Activated CD4-positive, alpha-beta memory T cell treated with anti-CD3 and anti-CD28 coated beads, Interleukin-2, amount 10 ng/mL, durations not matched to agents 7 days and 5 days (primary cell): ENCODE data around the gene FAM169A. TPM values are rescaled to one million over a fixed set of nuclear protein-coding genes. Genes with fewer than 3 reads are reported as not detected.
"Not testable (repeated sequence)": the region's sequence is repeated elsewhere in the genome, so short reads cannot be mapped to it uniquely, and the experiment has no call there.

Experiments
- CTCF ChIA-PET: fragments of 350-600 bp; sonication (Branson Sonifier 250); formaldehyde crosslinking; loops from one replicate; lab custom pipeline; 2021; ENCODE audit warnings: antibody characterized with exemption, inconsistent platforms; lab: Charles Lee
- POLR2A ChIA-PET: fragments of 350-600 bp; sonication (Branson Sonifier 250); formaldehyde crosslinking; loops from one replicate; lab custom pipeline; 2021; ENCODE audit warnings: antibody characterized with exemption; lab: Charles Lee
- DNase-seq: peaks from one replicate; pipeline ENCODE4 v3.0.0-alpha.2; 2020
- H3K27ac Mint-ChIP-seq: one replicate; pipeline ENCODE4 v1.8.0; 2021; ENCODE audit warnings: mild to moderate bottlenecking, mixed read lengths
- H3K27me3 Mint-ChIP-seq: one replicate; pipeline ENCODE4 v1.8.0; 2021; ENCODE audit warnings: mixed read lengths
- H3K36me3 Mint-ChIP-seq: one replicate; pipeline ENCODE4 v1.8.0; 2021; ENCODE audit warnings: low read depth, mixed read lengths
- H3K4me1 Mint-ChIP-seq: one replicate; pipeline ENCODE4 v1.8.0; 2021; ENCODE audit warnings: mixed read lengths
- H3K4me3 Mint-ChIP-seq: one replicate; pipeline ENCODE4 v1.8.0; 2021; ENCODE audit warnings: mild to moderate bottlenecking, mixed read lengths
- H3K9me3 Mint-ChIP-seq: one replicate; pipeline ENCODE4 v1.8.0; 2021; ENCODE audit warnings: mixed read lengths
- total RNA-seq, 2 experiments: library from RNA; stranded (reverse); gene quantifications; one replicate each; pipeline ENCODE4 v1.2.3, GENCODE V29; 2021

The FAM169A gene
- total RNA-seq, 2 experiments from 2014 or later: 3.5 to 4.6 TPM

DNA sequence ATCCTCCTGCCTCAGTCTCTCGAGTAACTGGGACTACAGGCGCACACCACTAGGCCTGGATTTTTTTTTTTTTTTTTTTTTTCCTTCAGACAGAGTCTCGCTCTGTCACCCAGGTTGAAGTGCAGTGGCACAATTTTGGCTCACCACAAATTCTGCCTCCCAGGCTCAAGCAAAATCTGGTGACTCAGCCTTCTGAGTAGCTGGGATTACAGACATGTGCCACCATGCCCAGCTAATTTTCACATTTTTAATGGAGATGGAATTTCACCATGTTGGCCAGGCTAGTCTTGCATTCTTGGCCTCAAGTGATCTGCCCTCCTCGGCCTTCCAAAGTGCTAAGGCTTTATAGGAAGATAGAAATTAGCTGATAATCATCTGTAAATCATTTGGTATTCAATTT, 55.3 kb downstream of the FAM169A start:
- H3K27ac Mint-ChIP-seq: no peak overlapping the region
- peaks cover 2% of the 10 kb centered on the region for H3K36me3 Mint-ChIP-seq
- H3K4me3 Mint-ChIP-seq: no peak overlapping the region
- POLR2A ChIA-PET: interaction anchor here (1.0 kb wide), 1 partner anchor 65 kb away, joined by 3 read pairs; no protein-coding TSS in a partner anchor
- H3K4me1 Mint-ChIP-seq: no peaks in the 10 kb centered on the region
- no peaks in the 10 kb centered on the region for H3K27me3 Mint-ChIP-seq
- CTCF ChIA-PET: no interaction called here
- H3K9me3 Mint-ChIP-seq: no peaks in the 10 kb centered on the region
- no peak for DNase-seq

DNA sequence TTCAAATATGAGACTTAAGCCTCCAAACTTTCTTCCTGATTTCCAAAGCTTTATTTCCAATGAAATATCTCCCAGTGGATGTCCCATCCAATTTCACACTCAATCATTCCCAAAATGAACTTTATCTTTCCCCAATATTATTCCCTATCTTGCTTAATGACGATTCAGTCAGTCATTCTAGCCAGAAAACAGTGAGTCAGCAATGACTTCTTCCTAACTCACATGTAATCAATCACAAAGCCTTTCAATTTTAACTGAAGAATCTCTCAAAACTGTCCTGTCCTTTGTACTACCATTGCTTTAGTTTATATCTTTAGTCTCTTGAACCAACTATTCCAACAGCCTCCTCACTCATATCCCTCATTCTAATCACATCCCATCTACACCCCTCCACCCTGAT, 64.2 kb downstream of the FAM169A start:
- CTCF ChIA-PET: no interaction called here
- Mint-ChIP-seq H3K4me3 (no peak overlapping the region), H3K27me3 (no peaks in the 10 kb centered on the region), H3K27ac (no peak overlapping the region), H3K9me3 (no peaks in the 10 kb centered on the region), H3K36me3 (no peaks in the 10 kb centered on the region), H3K4me1 (no peaks in the 10 kb centered on the region)
- DNase-seq: no peak
- POLR2A ChIA-PET: no interaction called here

DNA sequence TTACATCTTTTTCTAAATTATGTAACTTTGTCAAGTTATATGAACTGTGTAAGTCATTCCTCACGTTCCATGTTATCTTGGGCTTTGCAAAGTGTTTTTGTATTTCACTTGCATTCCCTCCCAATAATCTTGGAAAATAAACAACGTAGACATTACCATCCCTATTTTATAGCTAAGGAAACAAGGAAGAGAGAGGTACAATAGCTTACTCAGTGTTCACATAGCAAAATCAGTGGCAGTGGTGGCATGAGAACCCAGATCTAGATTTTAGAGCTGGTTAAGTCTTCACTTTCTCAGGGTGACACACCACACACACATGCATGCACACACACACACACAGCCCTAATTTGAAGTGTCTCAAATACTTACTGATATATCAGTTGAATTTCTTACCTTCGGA, 65.0 kb downstream of the FAM169A start:
- no peaks in the 10 kb centered on the region for H3K9me3 Mint-ChIP-seq
- H3K27ac Mint-ChIP-seq: no peak overlapping the region
- H3K4me3 Mint-ChIP-seq: no peak overlapping the region
- H3K4me1 Mint-ChIP-seq: no peaks in the 10 kb centered on the region
- DNase-seq: no peak
- no peaks in the 10 kb centered on the region for H3K36me3 Mint-ChIP-seq
- CTCF ChIA-PET: no interaction called here
- H3K27me3 Mint-ChIP-seq: no peaks in the 10 kb centered on the region
- POLR2A ChIA-PET: no interaction called here

DNA sequence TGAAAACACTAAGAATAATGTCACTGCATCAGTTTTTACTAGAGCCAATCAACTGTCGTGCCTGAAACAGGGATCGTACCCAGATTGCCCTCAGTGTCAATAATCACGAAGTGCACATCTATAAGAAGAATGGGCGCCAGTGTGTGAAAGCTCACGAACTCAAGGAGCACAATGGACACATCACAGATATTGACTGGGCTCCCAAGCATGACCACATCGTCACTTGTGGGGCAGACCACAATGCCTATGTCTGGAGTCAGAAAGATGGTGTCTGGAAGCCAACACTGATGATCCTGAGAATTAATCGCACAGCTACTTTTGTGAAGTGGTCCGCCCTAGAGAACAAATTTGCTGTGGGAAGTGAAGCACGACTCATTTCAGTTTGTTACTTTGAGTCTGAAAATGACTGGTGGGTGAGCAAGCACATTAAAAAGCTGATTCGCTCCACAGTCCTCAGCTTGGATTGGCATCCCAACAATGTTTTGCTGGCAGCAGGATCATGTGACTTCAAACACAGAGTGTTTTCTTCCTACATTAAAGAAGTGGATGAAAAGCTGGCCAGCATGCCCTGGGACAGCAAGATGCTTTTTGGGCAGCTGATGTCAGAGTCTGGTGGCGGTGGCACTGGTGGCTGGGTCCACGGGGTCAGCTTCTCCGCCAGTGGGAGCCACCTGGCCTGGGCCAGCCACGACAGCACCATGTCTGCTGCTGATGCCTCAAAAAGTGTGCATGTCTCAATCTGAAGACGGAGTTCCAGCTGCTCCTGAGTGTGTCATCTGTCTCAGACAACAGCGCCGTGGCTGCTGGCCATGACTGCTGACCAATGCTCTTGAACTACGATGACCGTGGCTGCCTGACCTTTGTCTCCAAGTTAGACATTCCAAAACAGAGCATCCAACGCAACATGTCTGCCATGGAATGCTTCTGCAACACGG, 66.9 kb downstream of the FAM169A start:
- CTCF ChIA-PET: no interaction called here

DNA sequence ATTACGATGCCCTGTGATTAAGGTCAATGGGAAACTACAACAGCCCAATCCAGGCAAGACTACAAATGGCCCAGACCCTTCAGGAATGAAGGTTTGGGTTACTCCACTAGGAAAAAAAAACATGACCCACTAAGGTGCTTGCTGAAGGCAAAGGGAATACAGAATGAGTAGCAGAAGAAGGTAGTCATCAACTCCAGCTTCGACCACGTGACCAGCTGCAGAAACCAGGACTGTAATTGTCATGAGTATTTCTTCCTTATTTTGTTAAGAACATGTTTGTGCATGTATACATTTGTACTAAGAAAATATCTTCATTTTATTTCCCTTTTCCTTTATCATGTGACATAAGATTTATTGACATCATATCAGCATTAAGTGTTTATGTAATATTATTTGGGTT, 74.5 kb downstream of the FAM169A start:
- H3K9me3 Mint-ChIP-seq, POLR2A ChIA-PET, DNase-seq, CTCF ChIA-PET, H3K4me3 Mint-ChIP-seq, H3K27ac Mint-ChIP-seq, H3K4me1 Mint-ChIP-seq, H3K36me3 Mint-ChIP-seq, H3K27me3 Mint-ChIP-seq: not testable (repeated sequence)

More for the DNA sequence above, 66.9 kb downstream of the FAM169A start:
- Mint-ChIP-seq H3K9me3 (no peaks in the 10 kb centered on the region), H3K27ac (no peak overlapping the region), H3K27me3 (no peaks in the 10 kb centered on the region), H3K36me3 (no peaks in the 10 kb centered on the region), H3K4me1 (no peaks in the 10 kb centered on the region), H3K4me3 (no peak overlapping the region)
- POLR2A ChIA-PET: no interaction called here
- DNase-seq: no peak

DNA sequence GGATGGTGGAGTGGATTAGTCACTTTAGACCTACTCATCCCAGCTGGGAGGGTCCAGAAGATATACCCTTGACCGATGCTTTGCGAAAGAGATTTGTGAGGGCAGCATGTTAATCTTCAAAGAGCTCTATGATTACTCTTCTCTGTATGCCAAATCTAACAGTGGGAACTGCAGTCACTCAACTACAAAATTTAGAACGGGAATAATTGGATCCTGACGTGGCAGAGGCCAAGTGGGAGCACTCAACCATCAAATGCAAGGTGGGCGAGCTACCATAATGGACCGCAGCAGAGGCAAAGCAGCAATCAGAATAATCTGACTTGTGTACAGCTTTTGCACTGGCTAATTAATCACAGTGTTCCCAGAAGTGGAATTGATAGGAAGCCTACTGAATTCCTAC, 78.8 kb downstream of the FAM169A start:
- Mint-ChIP-seq H3K36me3 (peaks cover under 1% of the 10 kb centered on the region), H3K27ac (no peak overlapping the region), H3K27me3 (no peaks in the 10 kb centered on the region), H3K4me3 (no peak overlapping the region), H3K9me3 (no peaks in the 10 kb centered on the region), H3K4me1 (no peaks in the 10 kb centered on the region)
- ChIA-PET CTCF (no interaction called here), POLR2A (no interaction called here)
- no peak for DNase-seq

DNA sequence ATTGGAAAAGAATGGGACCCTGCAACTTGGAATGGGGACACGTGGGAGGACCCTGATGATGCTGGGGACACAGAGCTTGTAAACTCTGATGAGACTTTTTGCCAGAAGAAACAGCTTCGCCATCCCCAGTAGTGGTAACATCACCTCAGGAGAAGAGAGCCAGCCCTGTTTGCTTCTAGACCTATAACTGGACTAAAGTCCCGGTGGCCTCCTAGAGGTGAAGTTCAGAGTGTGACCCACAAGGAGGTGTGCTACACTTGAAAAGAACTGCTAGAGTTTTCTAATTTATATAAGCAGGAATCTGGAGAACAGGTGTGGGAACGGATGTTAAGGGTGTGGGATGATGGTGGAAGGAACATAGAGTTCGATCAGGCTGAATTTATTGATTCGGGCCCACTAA, 79.3 kb downstream of the FAM169A start:
- ChIA-PET POLR2A (no interaction called here), CTCF (no interaction called here)
- H3K27ac Mint-ChIP-seq: no peak overlapping the region

DNA sequence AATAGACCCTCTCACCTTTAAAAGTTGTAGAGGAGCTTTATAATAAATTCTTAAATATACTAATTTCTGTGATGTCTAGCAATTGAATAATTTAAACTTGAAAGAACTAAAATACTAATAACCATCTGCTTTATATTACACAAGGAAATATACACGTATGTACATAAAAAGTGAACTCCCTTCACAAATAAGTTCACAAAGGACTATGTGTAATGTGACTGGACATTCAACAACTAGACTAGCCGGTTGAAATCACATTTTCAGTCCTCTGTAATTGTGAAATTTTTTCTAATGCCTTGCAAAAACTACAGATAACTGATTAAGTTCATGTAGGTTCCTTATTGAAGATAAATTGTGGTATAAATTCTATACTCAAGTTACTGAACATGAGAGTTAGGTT, 87.6 kb downstream of the FAM169A start:
- ChIA-PET POLR2A (interaction anchor here (0.8 kb wide), 1 partner anchor 12 kb away, joined by 4 read pairs; the partner anchor contains the start of genes GFM2 and NSA2), CTCF (no interaction called here)
- Mint-ChIP-seq H3K27me3 (no peaks in the 10 kb centered on the region), H3K36me3 (peaks cover 10% of the 10 kb centered on the region), H3K9me3 (no peaks in the 10 kb centered on the region), H3K4me3 (no peak overlapping the region), H3K27ac (no peak overlapping the region), H3K4me1 (no peaks in the 10 kb centered on the region)
- DNase-seq: no peak

More for the DNA sequence above, 79.3 kb downstream of the FAM169A start:
- Mint-ChIP-seq H3K4me3 (no peak overlapping the region), H3K9me3 (no peaks in the 10 kb centered on the region), H3K36me3 (no peaks in the 10 kb centered on the region), H3K4me1 (no peaks in the 10 kb centered on the region), H3K27me3 (no peaks in the 10 kb centered on the region)
- DNase-seq: no peak

DNA sequence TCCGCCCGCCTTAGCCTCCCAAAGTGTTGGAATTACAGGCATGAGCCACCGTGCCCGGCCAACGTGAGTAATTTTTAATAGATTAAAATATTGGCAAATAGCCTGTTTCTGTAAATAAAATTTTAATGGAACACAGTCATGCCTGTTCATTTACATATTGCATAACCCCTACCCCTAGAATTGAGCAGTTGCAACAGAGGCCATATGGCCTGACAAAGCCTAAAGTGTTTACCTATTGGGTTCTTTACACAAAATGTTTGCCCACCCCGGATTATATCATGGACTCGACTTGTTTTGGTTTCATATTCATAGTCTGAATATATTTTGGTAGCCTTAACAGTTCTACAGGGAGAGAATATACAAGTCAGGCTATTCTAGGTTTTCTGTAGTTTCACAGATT, 93.8 kb downstream of the FAM169A start:
- no peak overlapping the region for H3K27ac Mint-ChIP-seq
- POLR2A ChIA-PET: no interaction called here

DNA sequence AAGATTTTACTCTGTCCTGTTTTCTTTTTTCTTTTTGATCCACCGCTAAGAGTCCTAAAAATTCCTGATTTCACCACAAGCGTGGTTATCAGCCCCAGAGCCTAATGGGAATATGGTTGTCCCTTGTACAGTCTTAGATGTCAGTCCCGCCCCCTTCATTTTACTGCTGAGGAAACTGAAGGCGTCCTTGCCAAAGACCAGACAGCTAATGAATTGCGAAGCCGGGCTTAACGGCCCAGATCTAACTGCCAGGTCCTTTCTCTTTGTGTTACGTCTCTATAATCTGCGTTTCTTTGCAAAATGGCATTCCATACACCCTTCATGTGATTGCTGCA, 98.6 kb downstream of the FAM169A start:
- CTCF ChIA-PET: interaction anchor here (0.8 to 1.9 kb wide), 6 partner anchors 9 to 168 kb away, joined by 3 to 6 read pairs (median 4); no protein-coding TSS in a partner anchor
- peaks cover 37% of the 10 kb centered on the region for H3K36me3 Mint-ChIP-seq
- peaks cover 41% of the 10 kb centered on the region for H3K4me1 Mint-ChIP-seq
- peak overlapping the region; percentile 98 for H3K4me3 Mint-ChIP-seq
- POLR2A ChIA-PET: interaction anchor here (1.1 to 1.5 kb wide), 4 partner anchors 9 to 569 kb away, joined by 3 to 4 read pairs (median 3); partner anchors contain the start of gene HMGCR
- DNase-seq: peak; percentile 21
- no peaks in the 10 kb centered on the region for H3K9me3 Mint-ChIP-seq
- peak overlapping the region; percentile 95 for H3K27ac Mint-ChIP-seq
- H3K27me3 Mint-ChIP-seq: no peaks in the 10 kb centered on the region

More for the DNA sequence above, 93.8 kb downstream of the FAM169A start:
- no peak for DNase-seq
- Mint-ChIP-seq H3K27me3 (no peaks in the 10 kb centered on the region), H3K36me3 (peaks cover 40% of the 10 kb centered on the region), H3K9me3 (no peaks in the 10 kb centered on the region), H3K4me3 (no peak overlapping the region), H3K4me1 (peaks cover 14% of the 10 kb centered on the region)
- CTCF ChIA-PET: no interaction called here

DNA sequence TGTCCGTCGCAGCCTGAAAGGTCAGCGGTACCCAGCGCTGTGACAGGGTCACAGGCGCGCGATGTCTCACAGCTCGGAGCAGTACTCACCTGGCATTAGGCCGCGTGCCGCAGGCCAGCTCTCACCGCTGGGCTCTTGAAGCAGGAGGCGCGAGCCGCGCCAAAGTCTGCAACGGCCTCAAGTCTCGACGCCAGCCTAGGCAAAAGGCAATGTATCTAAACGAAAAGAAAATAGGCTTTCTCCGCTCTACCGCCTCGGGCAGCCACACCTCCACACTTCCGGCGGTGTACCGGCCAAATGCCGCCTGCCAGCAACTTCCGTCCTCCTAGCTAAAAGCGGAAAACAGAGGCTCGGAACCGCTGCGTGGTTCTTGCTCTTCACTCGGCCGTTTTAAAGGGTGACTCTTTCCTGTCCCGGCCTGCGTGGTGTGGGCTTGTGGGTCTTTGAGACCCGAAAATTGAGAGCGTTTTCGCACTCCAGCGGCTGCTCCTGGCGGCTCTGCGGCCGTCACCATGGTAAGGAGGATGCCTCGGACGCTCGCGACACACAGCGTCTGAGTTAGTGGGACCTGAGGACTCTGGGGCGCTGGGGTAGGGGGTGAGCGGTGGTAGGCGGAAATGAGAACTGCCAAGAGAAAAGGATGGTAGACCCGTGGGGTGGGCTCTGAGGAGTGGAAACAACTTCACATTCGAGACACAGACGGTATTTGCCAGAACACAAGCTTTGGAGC, 99.2 kb downstream of the FAM169A start, which contains the start of the genes GFM2 and NSA2:
Gene GFM2, minus strand, starts transcription at position 269 of the 730 bp plus-strand sequence. CDS start 3,375 bp downstream, outside the sequence.
Gene NSA2, plus strand, starts transcription at position 401 of the 730 bp plus-strand sequence. Its CDS starts 112 bp downstream, at position 513.
- peak; percentile 94 for DNase-seq
- CTCF ChIA-PET: interaction anchor here (0.8 to 1.9 kb wide), 9 partner anchors 8 to 168 kb away, joined by 3 to 6 read pairs (median 3); no protein-coding TSS in a partner anchor

DNA sequence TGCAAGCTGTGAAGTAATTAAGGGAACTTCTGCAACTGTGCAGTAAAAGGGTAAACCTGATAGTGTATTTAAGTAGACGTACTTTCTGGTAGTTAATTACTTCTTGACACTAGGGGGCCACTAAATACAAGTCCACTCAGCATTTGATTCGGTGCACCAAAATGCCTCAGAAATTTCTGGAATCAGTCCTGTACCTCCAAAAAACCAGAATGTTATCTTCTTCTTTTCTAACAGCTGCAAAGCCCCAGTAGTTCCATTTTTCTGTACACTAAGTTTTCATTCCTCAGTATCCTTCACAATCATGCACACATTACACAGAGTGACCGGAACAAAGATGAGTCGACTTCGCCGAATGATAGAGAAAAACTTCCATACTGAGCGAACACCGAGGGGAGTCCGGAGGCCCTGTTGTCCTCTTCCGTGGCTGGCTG, 99.8 kb downstream of the FAM169A start:
- CTCF ChIA-PET: interaction anchor here (0.9 to 1.9 kb wide), 7 partner anchors 9 to 169 kb away, joined by 3 to 6 read pairs (median 3); no protein-coding TSS in a partner anchor
- Mint-ChIP-seq H3K27ac (peak overlapping the region; percentile 95), H3K4me1 (peaks cover 46% of the 10 kb centered on the region), H3K9me3 (no peaks in the 10 kb centered on the region), H3K27me3 (no peaks in the 10 kb centered on the region), H3K4me3 (peak overlapping the region; percentile 98), H3K36me3 (peaks cover 41% of the 10 kb centered on the region)
- DNase-seq: no peak
- POLR2A ChIA-PET: interaction anchor here (0.8 to 1.5 kb wide), 9 partner anchors 7 to 571 kb away, joined by 3 to 5 read pairs (median 3); partner anchors contain the start of genes ANKRD31 and HMGCR

More for the DNA sequence above, 99.2 kb downstream of the FAM169A start, which contains the start of the genes GFM2 and NSA2:
- POLR2A ChIA-PET: interaction anchor here (0.8 to 1.5 kb wide), 9 partner anchors 8 to 570 kb away, joined by 3 to 5 read pairs (median 3); partner anchors contain the start of genes ANKRD31 and HMGCR
- peak within 1 kb of the TSS; percentile 95 for H3K27ac Mint-ChIP-seq
- no peaks in the 10 kb centered on the region for H3K27me3 Mint-ChIP-seq
- H3K4me3 Mint-ChIP-seq: peak within 1 kb of the TSS; percentile 98
- H3K9me3 Mint-ChIP-seq: no peaks in the 10 kb centered on the region
- H3K36me3 Mint-ChIP-seq: peaks cover 40% of the 10 kb centered on the region
- H3K4me1 Mint-ChIP-seq: peaks cover 45% of the 10 kb centered on the region
